Kidney glomerular epithelial cell (primary cell): ENCODE measurements around the gene CUL5.

Experiments
- DNase-seq: peaks from one replicate; lab custom pipeline; 2025; lab: John Stamatoyannopoulos, UW

The CUL5 gene

DNA sequence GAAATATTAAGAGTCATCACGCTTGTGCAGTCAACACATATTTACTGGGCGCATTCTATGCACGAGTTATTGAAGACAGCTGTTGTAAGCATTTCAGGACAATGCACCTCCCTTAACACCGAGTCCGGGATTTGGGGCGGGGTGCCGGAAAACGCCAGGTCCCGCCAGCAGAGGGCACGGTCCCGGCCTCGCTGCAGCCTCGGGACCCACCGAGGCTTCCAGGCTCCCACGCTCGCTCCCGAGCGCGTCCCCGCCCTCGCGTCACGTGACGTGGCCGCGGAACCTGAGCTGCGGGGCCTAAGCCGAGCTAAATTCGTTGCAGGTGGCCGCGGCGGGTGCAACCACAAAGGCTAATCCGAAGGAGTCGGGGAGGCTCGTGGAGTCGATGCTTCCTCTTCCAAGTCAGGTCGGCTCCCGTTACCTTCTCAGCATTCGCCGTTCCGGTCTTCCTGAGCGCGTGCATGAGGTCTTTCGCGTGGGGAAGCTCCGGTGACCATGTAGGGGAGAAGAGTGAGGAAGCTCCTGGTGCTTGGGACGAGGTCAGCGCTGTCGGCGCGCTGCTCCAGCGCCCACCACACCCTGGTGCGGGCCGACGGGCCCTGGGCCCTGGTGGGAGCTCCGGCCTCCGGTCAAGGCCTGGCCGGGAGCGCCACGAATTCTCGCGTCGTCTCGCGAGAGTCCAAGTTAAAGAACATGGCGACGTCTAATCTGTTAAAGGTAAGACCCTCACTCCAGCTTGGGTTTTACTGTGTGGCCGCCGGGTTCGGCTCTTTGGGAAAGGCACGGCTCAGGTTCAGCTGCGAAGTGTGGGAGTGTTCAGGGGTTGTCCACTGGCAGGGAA is at the start of gene CUL5:
Gene CUL5, plus strand, starts transcription at position 243 of the 841 bp plus-strand sequence. Its CDS starts 451 bp downstream, at position 694.
- peak; percentile 61 for DNase-seq

GRCh38 chr11:107961480-107961879 is 47.2 kb upstream of the CUL5 start:
- no peak for DNase-seq

DNA sequence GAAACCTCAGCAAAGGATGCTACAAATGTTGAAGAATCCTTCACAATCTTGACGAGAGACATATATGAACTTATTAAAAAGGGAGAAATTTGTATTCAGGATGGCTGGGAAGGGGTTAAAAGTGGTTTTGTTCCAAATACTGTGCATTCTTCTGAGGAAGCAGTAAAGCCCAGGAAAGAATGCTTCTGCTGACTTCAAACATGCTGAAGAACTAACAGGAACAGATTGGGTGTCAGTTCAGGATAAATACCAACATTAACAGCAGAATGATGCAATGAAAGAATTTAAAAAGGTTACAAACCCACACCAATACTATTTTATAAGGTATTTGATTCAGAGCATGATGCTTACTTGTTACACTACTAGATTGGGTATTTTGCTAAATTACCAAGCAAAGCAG is 46.5 kb upstream of the CUL5 start:
- no peak for DNase-seq

GRCh38 chr11:107963091-107963490 is 45.6 kb upstream of the CUL5 start:
- no peak for DNase-seq

- no peak for DNase-seq
These were observed 39.5 kb upstream of the CUL5 start for GRCh38 chr11:107969219-107969618.

- no peak for DNase-seq
These were observed 38.6 kb upstream of the CUL5 start for GRCh38 chr11:107970049-107970448.

DNA sequence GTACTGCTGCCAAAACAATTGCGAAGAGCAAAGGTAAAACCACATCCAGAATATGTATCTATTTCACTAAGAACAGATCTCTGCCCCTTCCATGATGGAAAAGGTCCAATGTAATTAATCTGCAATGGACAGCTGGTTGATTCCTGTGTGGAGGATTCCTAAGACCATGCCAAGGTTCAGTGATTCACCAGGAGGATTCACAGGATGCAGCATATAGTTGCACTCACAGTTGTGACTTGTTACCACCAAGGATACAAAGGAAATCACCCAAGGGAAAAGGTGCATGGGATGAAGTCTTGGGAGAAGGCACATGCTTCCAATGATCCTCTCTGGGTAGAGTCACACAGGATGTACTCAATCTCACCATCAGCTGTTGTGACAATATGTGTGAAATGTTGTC is 35.1 kb upstream of the CUL5 start:
- no peak for DNase-seq

- DNase-seq, result no peak
These were observed 20.1 kb upstream of the CUL5 start for GRCh38 chr11:107988397-107989158.

GRCh38 chr11:107991868-107992414 is 16.8 kb upstream of the CUL5 start:
- DNase-seq, result no peak

DNA sequence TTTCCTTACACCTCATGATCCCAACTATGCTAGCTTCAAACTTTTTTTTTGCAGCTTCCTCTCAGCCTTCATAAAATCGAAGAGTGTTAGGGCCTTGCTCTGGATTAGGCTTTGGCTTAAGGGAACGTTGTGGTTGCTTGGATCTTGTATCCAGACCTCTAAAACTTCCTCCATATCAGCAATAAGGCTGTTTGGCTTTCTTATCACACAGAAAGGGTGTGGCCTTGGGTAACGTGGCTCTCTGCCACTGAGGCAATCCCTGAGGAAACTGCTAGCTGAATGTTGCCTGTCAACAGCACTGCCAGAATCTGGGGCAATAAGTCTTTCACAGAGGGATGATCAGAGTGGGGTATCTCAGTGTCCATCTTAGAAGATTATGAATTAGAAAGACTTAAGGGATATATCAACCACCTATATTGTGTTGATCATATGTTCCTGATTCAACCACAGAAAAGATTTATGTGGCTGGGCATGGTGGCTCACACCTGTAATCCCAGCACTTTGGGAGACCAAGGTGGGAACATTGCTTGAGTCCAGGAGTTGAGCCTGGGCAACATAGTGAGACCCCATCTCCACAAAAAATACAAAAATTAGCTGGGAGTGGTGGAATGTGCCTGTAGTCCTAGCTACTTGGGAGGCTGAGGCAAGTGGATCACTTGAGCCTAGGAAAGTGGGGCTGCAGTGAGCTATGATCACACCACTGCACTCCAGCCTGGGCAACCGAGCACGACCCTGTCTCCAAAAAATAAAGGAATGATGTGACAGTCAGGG is 12.5 kb upstream of the CUL5 start:
- no peak for DNase-seq

GRCh38 chr11:107998761-107999160 is 9.9 kb upstream of the CUL5 start:
- no peak for DNase-seq

GRCh38 chr11:107999759-108000455 is 8.8 kb upstream of the CUL5 start:
- peak; percentile 66 for DNase-seq

- no peak for DNase-seq
These were observed 6.2 kb upstream of the CUL5 start for GRCh38 chr11:108002476-108002875.

DNA sequence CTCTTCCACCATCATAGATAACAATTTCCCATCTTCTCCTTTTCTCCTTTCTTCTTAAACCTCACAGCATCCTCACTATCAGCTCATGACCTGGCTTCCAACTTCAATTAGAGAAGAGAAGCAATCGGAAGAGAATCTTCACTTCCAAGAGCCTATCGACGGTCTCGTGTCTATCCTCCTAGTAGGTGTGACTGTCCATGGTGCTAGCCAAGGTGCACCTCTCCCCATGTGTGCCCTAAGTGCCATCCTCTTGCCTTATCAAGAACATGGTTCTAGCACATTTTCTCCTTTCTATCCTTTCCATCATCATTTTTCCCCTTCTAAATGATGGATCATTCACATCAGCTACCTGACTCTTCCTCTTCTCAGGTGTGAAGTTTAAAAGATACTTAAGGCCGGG is 5.1 kb upstream of the CUL5 start:
- DNase-seq, result no peak

DNA sequence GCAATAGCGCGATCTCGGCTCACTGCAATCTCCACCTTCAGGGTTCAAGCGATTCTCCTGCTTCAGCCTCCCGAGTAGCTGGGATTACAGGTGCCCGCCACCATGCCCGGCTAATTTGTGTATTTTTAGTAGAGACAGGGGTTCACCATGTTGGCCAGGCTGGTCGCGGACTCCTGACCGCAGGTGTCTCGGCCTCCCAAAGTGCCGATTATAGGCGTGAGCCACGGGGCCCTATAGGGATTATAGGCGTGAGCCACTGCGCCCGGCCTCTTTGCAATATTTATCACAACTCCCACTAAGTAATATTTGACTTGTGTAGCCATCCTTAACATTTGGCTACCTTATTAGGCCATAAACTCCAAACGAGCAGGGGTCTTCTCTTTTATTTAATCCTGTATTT is 879 bp upstream of the CUL5 start:
- no peak for DNase-seq

GRCh38 chr11:108009497-108010370 is 1.0 kb downstream of the CUL5 start:
- peak; percentile 51 for DNase-seq

- no peak for DNase-seq
These were observed 3.5 kb downstream of the CUL5 start for GRCh38 chr11:108012139-108012725.

- DNase-seq, result no peak
These were observed 7.9 kb downstream of the CUL5 start for GRCh38 chr11:108016647-108017046.

DNA sequence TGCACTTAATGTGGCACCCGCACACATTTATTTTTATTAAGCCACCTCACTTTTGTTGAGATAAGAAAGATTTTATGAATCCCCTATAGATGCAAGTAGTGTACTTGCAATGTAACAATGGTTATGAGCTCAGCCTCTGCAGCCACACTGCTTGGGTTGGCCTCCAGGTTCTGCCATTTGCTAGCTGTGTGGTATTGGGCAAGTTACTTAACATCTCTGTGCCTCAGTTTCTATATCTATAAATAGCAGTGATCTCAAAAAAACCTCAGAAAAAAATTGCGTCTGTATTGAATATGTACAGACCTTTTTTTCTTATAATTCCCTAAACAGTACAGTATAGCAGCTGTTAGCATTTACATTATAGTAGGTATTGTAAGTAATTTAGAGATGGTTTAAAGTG is 10.0 kb downstream of the CUL5 start:
- no peak for DNase-seq

GRCh38 chr11:108019870-108020540 is 11.3 kb downstream of the CUL5 start:
- no peak for DNase-seq
